Dermis blood vessel endothelial cell (primary cell): ENCODE data around the gene CDH6. TPM values are rescaled to one million over a fixed set of nuclear protein-coding genes. Genes with fewer than 3 reads are reported as not detected.

Source experiments
- DNase-seq: peaks from one replicate; pipeline ENCODE4 v3.0.0; 2010
- total RNA-seq: library from RNA; depleted of rRNA; stranded (reverse); fragments of >200 nt; gene quantifications from 2 replicates; pipeline ENCODE4 v1.2.3, GENCODE V29; 2014

The CDH6 gene
- total RNA-seq, 1 donor from 2014 or later = 1.5 TPM

GRCh38 chr5:31255041-31255440 lies 61.6 kb downstream of the CDH6 start:
- DNase-seq = no peak

GRCh38 chr5:31268256-31268655 lies 74.8 kb downstream of the CDH6 start:
- DNase-seq = no peak

DNA sequence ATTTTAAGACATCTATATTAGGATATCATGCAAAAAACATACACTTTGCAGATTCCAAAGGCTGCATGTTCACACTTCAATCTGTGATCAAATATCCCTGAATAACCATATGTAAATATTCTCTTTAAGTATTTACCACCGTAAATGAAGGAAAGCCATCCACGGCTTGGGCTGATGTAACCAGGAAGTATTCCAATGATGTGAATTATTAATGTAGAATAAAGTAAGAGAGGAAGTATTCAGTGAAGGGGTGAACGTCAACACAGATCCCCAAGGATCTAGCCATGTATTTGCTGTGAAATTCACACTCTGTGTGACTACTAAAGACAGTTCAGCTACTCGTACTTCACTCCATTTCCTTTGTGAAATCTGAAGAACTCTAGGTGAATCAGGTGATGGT lies 75.2 kb downstream of the CDH6 start:
- DNase-seq = no peak

DNA sequence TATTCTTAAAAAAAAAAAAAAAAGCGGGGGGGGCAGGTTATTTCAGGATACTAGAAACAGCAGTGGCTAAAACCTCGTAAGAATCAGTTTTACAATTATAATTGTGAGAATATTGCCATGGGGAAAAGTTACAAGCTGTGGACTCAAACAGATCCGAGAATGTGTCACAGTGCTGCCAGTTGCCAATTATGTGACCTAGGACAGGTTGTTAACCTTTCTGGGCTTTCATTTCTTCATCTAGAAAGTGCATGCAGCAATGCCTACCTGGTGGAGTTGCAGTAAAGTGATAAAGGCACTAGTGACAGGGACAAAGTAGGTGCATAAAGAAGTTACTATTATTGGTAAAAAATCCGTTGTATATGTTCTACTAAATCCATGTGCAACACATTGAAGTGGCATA lies 75.8 kb downstream of the CDH6 start:
- no peak for DNase-seq

GRCh38 chr5:31270396-31270795 lies 76.9 kb downstream of the CDH6 start:
- peak; percentile 1 for DNase-seq

DNA sequence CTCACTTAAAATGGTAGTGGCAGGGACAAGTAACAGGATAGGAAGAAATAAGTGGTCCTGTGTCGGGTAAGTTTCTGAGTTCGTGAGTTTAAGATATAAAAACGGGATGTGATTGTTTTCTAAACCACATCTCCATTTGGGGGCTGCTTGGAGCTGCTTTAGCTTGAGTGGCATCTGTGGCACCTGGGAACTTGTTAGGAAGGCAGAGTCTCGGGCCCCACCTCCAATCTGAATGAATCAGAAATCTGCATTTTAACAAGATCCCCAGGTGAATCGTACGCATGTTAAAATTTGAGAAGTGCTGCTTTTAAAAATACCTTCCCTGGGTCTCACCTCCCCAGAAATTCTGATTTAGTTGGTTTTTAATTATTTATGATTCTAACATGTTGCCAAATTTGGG lies 78.1 kb downstream of the CDH6 start:
- DNase-seq = no peak

- DNase-seq = no peak
These were observed 79.7 kb downstream of the CDH6 start for GRCh38 chr5:31273161-31273560.

DNA sequence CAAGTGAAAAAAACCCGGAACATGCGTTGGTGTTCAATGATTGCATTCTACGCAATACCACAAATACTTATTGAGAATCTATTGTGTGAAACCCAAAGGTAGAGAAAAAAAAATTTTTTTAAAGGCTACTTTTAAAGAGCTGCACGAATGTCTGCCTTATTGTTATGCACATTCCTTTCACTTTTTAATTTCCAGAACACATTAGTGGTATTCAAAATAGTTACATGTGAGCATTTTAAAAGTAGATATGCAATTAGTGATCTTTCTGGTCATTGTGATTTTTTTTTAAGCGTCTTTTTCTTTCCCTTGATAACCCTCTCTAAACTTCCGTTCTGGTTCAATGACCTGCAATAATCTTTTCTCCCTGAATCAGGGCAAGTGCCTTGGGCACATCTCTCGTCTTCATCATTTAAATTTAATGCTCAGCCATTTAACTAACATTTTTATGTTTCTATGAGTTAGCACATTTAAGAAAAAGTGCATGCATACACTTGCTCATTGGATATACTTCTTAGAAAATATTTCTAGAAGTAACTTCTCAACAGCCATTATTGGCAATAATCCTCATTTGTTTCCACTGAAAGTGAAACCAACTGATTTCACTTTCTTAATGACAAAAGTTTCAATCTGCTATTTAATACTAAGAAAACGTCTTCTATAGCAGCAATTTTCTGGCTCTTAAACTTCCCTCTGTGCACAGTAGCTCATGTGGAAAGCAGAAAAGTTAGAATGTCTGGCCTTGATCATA lies 80.3 kb downstream of the CDH6 start:
- no peak for DNase-seq

DNA sequence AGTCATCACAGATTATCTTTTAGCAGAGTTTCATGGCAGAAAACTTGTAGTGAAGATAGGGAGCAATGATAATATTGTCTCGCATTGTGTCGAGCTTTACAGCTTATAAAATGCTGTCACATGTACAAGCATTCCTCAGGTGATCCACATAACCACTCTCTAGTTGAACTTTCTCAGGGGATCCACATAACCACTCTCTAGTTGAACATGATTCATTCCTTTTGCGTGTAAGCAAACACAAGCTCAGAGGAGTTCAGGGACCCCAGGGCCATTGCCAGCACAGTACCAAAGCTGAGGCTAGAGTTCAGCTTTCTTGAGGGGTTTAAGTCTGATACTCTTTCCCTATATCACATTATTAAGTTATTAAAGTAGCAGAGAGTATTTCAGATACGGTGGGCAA lies 86.7 kb downstream of the CDH6 start:
- no peak for DNase-seq

DNA sequence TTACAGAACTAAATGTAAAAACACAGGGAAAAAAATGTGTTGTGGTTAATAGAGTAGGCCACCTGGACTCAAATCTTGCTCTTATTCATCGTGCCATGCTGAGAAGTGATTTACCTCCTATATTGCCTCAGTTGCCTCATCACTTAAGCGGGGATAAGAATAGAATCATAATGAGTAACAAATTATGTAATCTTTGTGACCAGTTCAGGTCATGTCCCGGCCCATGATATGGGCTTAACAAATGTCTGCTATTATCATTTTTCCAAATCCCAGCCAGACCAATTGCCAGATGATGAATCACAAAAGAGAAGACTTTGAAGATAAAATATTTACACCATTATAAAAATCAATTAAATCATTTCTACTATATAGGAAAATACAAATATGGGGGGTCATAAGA lies 89.8 kb downstream of the CDH6 start:
- DNase-seq = no peak

DNA sequence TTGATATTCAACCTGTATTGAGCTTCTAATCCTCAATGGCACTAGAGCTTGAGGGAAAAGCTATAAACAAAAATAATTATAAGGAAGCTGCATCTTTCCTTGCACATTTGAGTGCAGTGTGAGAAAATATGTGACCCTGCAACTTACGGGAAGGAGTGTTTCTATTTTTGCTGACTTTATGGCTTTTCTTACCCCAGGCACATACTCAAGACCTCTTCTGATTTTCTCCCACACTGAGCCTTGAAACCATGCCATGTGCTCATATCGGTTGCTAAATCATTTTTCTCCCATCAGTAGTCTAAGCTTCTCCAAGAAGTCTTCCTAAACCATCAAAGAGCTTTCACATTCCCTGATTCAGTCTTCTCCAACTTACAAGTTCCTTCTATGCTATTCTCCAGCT lies 91.5 kb downstream of the CDH6 start:
- no peak for DNase-seq

DNA sequence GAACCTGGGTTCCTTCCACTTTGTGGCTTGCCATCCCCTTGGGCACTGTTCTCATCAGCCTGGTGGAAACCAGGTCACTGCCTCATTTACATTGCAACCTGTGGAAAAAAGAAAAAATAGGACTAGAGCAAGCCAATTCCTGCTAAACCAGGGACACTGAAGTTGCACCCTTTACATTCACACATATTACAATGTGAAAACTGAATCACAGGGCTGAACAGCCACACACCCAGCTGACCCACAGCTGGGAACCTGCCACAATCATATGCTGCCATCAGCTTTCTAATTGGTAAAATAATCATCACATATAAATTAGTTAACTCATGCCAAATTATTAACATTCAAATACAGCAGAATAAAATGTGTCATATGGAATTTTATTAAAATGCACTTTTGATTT lies 94.5 kb downstream of the CDH6 start:
- DNase-seq = no peak

DNA sequence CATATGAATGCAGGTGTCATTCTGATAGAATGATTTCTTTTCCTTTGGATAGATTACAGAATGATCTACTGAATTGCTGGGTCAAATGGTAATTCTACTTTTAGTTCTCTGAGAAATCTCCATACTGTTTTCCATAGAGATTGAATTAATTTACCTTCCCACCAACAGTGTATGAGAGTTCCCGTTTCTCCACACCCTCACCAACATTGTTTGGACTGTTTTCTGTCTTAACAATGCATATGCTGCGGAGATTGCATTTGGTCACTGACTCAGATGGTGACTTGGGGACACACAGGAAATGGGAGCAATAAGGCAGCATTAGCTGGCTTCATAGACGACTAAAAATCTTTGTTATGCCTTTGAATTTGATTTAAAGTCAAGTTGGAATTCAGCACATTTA lies 95.9 kb downstream of the CDH6 start:
- no peak for DNase-seq

GRCh38 chr5:31291323-31291854 lies 97.9 kb downstream of the CDH6 start:
- DNase-seq = no peak

DNA sequence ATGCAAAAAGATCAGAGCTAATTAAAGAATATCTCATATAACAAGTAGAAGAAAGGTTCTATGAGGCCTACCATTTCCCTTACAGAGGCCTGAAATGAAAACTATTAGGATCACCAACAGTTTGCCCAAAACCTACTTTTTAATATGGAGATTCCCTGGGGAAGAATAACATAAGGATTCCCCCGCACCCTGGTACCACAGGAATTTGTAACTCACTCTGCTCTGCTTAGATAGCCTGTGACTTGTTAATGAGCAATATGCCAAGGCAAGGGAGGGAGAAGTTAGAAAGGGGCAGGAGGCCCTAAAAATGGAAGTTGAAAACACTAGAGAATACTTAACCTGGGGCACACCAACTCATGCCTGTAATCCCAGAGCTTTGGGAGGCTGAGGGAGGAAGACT lies 107.0 kb downstream of the CDH6 start:
- DNase-seq = no peak

DNA sequence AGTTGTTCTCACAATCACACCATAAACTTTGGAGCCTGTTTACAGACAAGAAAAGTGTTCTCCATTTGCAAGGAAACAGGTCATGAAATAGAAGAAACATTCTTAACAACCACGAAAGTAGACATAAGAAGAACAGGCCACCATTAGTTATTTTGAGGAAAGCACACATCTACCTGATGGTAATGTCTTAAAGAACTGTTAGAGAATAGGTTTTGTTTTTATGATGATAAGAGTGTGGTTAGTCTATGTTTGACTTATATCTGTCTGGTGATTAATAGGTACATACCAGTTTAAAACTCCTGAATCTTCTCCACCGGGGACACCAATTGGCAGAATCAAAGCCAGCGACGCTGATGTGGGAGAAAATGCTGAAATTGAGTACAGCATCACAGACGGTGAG lies 108.3 kb downstream of the CDH6 start:
- DNase-seq = no peak

DNA sequence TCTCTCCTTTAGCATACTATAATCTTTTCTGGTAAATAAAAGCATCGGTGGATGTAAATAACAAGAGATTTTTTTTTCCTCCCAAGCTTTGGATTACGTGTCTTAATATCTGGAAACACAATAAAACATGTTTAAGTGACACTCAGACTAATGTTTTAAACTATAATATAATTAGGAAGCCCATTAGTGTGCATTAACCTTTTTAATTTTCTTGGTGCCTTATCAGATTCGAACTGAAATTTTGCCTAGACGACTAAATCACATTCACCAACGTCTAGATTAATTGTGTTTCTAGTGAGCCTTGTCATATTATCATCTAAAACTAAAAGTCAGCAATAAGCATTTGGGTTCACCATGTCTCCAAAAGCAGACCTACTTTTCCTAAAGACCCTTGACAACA lies 110.2 kb downstream of the CDH6 start:
- no peak for DNase-seq

GRCh38 chr5:31317665-31318064 lies 124.2 kb downstream of the CDH6 start:
- DNase-seq = no peak

DNA sequence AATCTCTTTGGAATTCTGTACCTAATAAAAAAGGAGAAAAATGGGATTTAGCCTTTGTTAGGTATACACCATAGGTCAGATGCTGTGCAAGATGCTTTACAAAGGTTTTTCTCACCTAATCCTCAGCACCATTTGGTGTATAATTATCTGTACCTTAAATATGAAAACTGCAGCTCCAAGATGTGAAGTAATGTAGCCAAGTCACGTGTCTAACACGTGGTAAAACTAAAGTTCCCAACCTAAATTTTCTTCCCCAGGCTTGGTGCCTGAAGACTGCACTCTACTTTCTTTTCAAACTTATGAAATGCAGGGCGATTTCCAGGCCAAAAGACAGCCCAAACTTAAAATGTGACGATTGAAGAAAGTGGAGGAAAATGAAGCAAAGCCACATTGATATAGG lies 125.8 kb downstream of the CDH6 start:
- no peak for DNase-seq

GRCh38 chr5:31322946-31323345 lies 129.5 kb downstream of the CDH6 start:
- no peak for DNase-seq

- no peak for DNase-seq
These were observed 131.4 kb downstream of the CDH6 start for GRCh38 chr5:31324842-31325241.

GRCh38 chr5:31328040-31328733 lies 134.7 kb downstream of the CDH6 start:
- DNase-seq = no peak

- no peak for DNase-seq
These were observed 136.2 kb downstream of the CDH6 start for GRCh38 chr5:31329715-31330114.

- DNase-seq = no peak
These were observed 138.7 kb downstream of the CDH6 start for GRCh38 chr5:31332160-31332559.
